ENCODE results near the gene KANTR. TPM values are rescaled to one million over a fixed set of nuclear protein-coding genes. Genes with fewer than 3 reads are reported as not detected.

KANTR gene
- total and polyA plus RNA-seq, 2 donors (not counting 3 experiments of a cell fraction or from before 2014, with no cell fraction given), result 3.1 to 9.8 TPM

- H3K27ac ChIP-seq (ENCODE audit: insufficient read depth, low read depth, low read length), result no peak overlapping the region
- peaks cover 0 to 2% of the 10 kb centered on the region in 2 experiments for H3K27me3 ChIP-seq (ENCODE audit: control insufficient read depth in 2 of 2, insufficient read depth in 2 of 2, low read length in 2 of 2)
- FAIRE-seq (peak; percentile 38), DNase-seq (ENCODE audit: low read depth, low spot score) (no peak)
- H3K4me2 ChIP-seq (ENCODE audit: insufficient read depth, low read length), result no peak overlapping the region
- H2AFZ ChIP-seq (ENCODE audit: low read depth, low read length), result no peak overlapping the region
- peaks cover 11% of the 10 kb centered on the region for H3K79me2 ChIP-seq (ENCODE audit: control insufficient read depth, insufficient read depth, low read length)
- intact Hi-C loops (cut with micrococcal nuclease) (no loop called here), dilution Hi-C loops (cut with MboI; ENCODE audit: extremely low pct_ligation_motif_present, low sequenced_read_pairs) (no loop called here)
- ChIA-PET POLR2A (no interaction called here), CTCF (no interaction called here)
- H3K4me1 ChIP-seq (ENCODE audit: control insufficient read depth, extremely low read depth, insufficient read depth, low read length), result peaks cover 15% of the 10 kb centered on the region
- no peak overlapping the region for H3K4me3 ChIP-seq (replicated peaks in 1 of 3; ENCODE audit: insufficient read depth in 1 of 3, low read depth in 1 of 3, low read length in 3 of 3)
- H3K9me1 ChIP-seq (replicated peaks; ENCODE audit: control insufficient read depth, extremely low read depth, insufficient read depth, low read length), result no peaks in the 10 kb centered on the region
- H3K9me3 ChIP-seq (replicated peaks; ENCODE audit: control insufficient read depth, insufficient read depth, low read length), result no peaks in the 10 kb centered on the region
- BruUV-seq (replicated peaks), result no TSS peak
- no peaks in the 10 kb centered on the region for H4K20me1 ChIP-seq (replicated peaks; ENCODE audit: control insufficient read depth, extremely low read depth, insufficient read depth, low read length)
- no peak for TF ChIP-seq MYC (IDR thresholded peaks at IDR 0.05; ENCODE audit: low read depth, low read length)
- TF ChIP-seq FOS (IDR thresholded peaks at IDR 0.05; ENCODE audit: borderline replicate concordance, insufficient read depth, low read length), result no peak
- TF ChIP-seq EZH2 (IDR thresholded peaks at IDR 0.05; ENCODE audit: borderline replicate concordance, low read depth, low read length, severe bottlenecking), result no peak
- no peak for TF ChIP-seq POLR2AphosphoS5 (IDR thresholded peaks at IDR 0.05; ENCODE audit: insufficient read depth, low read depth, low read length)
- no peak for TF ChIP-seq JUN (IDR thresholded peaks at IDR 0.05; ENCODE audit: borderline replicate concordance, insufficient read depth, insufficient read length, low read depth)
- no peak for TF ChIP-seq POLR2A (IDR thresholded peaks at IDR 0.05; ENCODE audit: low read depth, low read length)
- TF ChIP-seq CTCF (IDR thresholded peaks at IDR 0.05; ENCODE audit: extremely low read depth in 1 of 2, insufficient read depth in 1 of 2, low read depth in 1 of 2, low read length in 2 of 2), result no peak
- no peak for TF ChIP-seq GATA2 (IDR thresholded peaks at IDR 0.05; ENCODE audit: insufficient read depth, insufficient read length, low read depth, low read length)
- no peak for TF ChIP-seq MAX (IDR thresholded peaks at IDR 0.05; ENCODE audit: insufficient read depth, insufficient read length)
- no peaks in the 10 kb centered on the region for H3K36me3 ChIP-seq (ENCODE audit: control insufficient read depth in 2 of 2, extremely low read depth in 1 of 2, insufficient read depth in 2 of 2, low read length in 2 of 2)
- no peak overlapping the region for H3K9ac ChIP-seq (replicated peaks; ENCODE audit: extremely low read depth, insufficient read depth, low read length)
Observed at GRCh38 chrX:53044995-53045394, 48.9 kb upstream of the KANTR start.
